Pancreas (tissue), 10 donors: ENCODE data around the gene NHLRC4. TPM values are rescaled to one million over a fixed set of nuclear protein-coding genes. Genes with fewer than 3 reads are reported as not detected.

ENCODE experiments used
- ATAC-seq, 4 donors: fragments of 200-7000 bp; cut with Tn5 transposase; one replicate each; pipeline versions ENCODE4 v1.8.0 to v1.9.1; 2020; ENCODE audit warnings: mild to moderate bottlenecking in 4 of 4, moderate library complexity in 4 of 4
- DNase-seq, 6 donors: peaks; one replicate each; pipeline ENCODE4 v3.0.0-alpha.2; 2020
- FAIRE-seq: peaks from 2 replicates; lab custom pipeline; 2012; peaks lifted over from hg19 to GRCh38; lab: Jason Lieb, UNC
- H3K27ac ChIP-seq, 4 donors: fragments of 200-600 bp; sonication (generic); 1 replicate in 3 of 4; 2 replicates in 1 of 4; pipeline versions ENCODE4 v1.5.0 to v1.8.0; 2020
- H3K27me3 ChIP-seq, 4 donors: fragments of 200-600 bp; one replicate each; pipeline ENCODE4 v1.8.0; 2021
- H3K36me3 ChIP-seq, 3 donors: fragments of 200-600 bp; sonication (generic) in 1 of 3; one replicate each; pipeline versions ENCODE4 v1.5.0 to v1.8.0; 2020 to 2021
- H3K4me1 ChIP-seq, 3 donors: fragments of 200-600 bp; one replicate each; pipeline ENCODE4 v1.8.0; 2021
- H3K4me3 ChIP-seq, 4 donors: fragments of 200-600 bp; sonication (generic) in 2 of 4; one replicate each; pipeline versions ENCODE4 v1.5.0 to v1.8.0; 2020 to 2021
- H3K9me3 ChIP-seq, 4 donors: fragments of 200-600 bp; one replicate each; pipeline ENCODE4 v1.8.0; 2021
- CTCF ChIP-seq, 4 donors: fragments of 200-600 bp; sonication (generic) in 3 of 4; IDR thresholded peaks; one replicate each; pipeline versions ENCODE4 v1.5.0 to v1.8.0; 2021; ENCODE audit warnings: antibody characterized with exemption in 4 of 4
- WGBS, 2 donors: extraction: QIAGEN DNeasy Blood & Tissue Kit; methylation state at CpG; one replicate each; pipeline ENCODE4 v1.1.7; 2013; 5-methylcytosine and 5-hydroxymethylcytosine counted together
- intact Hi-C, 3 donors: fragments of 100-400 bp; cut with DNase I; formaldehyde crosslinking; loops; one replicate each; pipeline versions ENCODE4 v1.11.1 to v1.14.2; 2022
- polyA plus RNA-seq, 2 donors: library from polyadenylated mRNA; stranded (reverse); fragments of 200-250 nt; gene quantifications; one replicate each; pipeline ENCODE4 v1.2.3, GENCODE V29; 2013
- total RNA-seq, 6 donors: library from RNA; stranded (reverse); fragmentation: NEBNext Ultra II Directional in 4 of 6; extraction: Animal tissue kit (Norgen Biotek cat#: 25700) in 4 of 6; gene quantifications; one replicate each; pipeline versions ENCODE4 v1.2.1 to v1.2.4, GENCODE V29; 2021 to 2023
- donor health status: healthy with polysubstance abuse.
- donor health status: DM: no; HTN: no; CAD: no; lungs with moderate emphysema.
- donor health status: DM: no; HTN: no; CAD: no.
- donor health status: control.
- donor health status: control.
- donor health status: Bipolar disorder and iron deficiency.
- donor health status: DM: yes; HTN: yes; CAD: no.
- donor health status: DM: no; HTN: no; CAD: no.
- donor health status: DM: no; HTN: no; CAD: no.
- donor health status: DM: yes; HTN: yes; CAD: no.

NHLRC4 gene
- total and polyA plus RNA-seq, 8 donors: 0.05 to 0.28 (median 0.14) TPM; not detected in 2

DNA sequence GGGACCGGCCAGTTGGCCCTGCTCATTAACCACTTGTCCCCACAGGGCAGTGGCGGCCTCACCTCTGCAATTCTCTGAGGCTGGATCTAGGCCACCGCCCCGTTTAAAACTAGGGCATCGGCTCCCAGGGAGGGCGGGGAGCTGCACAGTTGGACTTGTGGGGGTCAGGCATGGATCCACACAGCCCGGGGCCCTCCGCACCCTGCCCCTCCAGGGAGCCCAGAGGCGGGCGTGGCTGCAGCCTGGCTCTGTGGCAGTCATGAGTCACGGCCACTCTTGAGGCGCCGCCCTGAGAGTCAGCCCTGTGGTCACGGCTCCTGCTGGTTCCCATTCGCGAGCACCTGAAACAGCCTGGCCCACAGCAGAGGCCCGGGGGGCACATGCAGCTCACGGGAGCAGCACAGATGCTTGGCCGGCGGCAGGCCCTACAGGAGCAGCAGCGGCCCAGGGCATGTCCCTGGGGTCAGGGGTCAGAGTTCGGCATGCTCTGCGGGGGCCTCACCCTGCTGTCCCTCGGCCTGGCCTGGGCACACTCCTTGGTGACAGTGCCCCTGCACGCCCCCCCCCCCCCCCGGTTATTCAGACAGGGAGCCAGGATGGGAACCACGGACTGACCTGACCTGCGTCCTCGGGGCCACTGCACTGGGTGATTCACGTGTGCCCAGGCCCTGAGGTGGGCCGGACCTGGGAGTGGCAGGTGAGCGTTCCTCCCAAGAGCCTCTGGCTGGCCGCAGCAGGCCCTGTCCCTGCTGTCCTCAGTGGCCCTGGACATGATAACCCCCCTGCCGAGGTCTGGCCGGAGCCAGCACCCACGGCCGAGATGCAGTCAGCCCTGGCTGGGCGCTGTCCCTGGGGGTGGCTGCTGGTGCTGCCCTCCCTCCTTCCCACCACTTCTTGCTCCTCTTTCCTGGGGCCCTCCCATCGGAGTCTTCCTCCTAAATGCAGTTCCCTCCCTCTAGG is 31.1 kb upstream of the NHLRC4 start:
- Histone ChIP-seq H3K36me3 (no peaks in the 10 kb centered on the region), H3K27me3 (no peaks in the 10 kb centered on the region), H3K27ac (no peak overlapping the region), H3K9me3 (no peaks in the 10 kb centered on the region), H3K4me1 (peaks cover 26 to 37% (median 34%) of the 10 kb centered on the region in 3 donors), H3K4me3 (no peak overlapping the region)
- FAIRE-seq: no peak
- no peak for TF ChIP-seq CTCF (IDR thresholded peaks at IDR 0.05)
- DNase-seq: no peak
- intact Hi-C loops: no loop called here
- WGBS, 2 donors: 72 to 79% methylated on average over 34 to 39 of the region's 39 CpGs
- ATAC-seq: peak in 2 of 4 donors; percentile 19 to 37

GRCh38 chr16:536746-537145 is 30.1 kb upstream of the NHLRC4 start:
- H3K27me3 ChIP-seq: no peaks in the 10 kb centered on the region
- no peak for TF ChIP-seq CTCF (IDR thresholded peaks at IDR 0.05)
- intact Hi-C loops: no loop called here
- H3K9me3 ChIP-seq: no peaks in the 10 kb centered on the region
- ATAC-seq (no peak), DNase-seq (no peak), FAIRE-seq (no peak)
- WGBS, 2 donors: 89 to 91% methylated on average over 17 of the region's 17 CpGs
- peaks cover 29 to 40% (median 35%) of the 10 kb centered on the region in 3 donors for H3K4me1 ChIP-seq
- no peak overlapping the region for H3K4me3 ChIP-seq
- no peaks in the 10 kb centered on the region for H3K36me3 ChIP-seq
- no peak overlapping the region for H3K27ac ChIP-seq

GRCh38 chr16:537415-538335 is 29.1 kb upstream of the NHLRC4 start:
- H3K27me3 ChIP-seq: no peaks in the 10 kb centered on the region
- intact Hi-C loops: no loop called here
- TF ChIP-seq CTCF (IDR thresholded peaks at IDR 0.05): no peak
- H3K4me3 ChIP-seq: no peak overlapping the region
- no peak for FAIRE-seq
- H3K9me3 ChIP-seq: no peaks in the 10 kb centered on the region
- 93 to 94% methylated on average over 60 of the region's 60 CpGs for WGBS, 2 donors
- H3K4me1 ChIP-seq: peaks cover 29 to 40% (median 35%) of the 10 kb centered on the region in 3 donors
- no peak for ATAC-seq
- H3K27ac ChIP-seq: no peak overlapping the region
- no peak for DNase-seq
- no peaks in the 10 kb centered on the region for H3K36me3 ChIP-seq

DNA sequence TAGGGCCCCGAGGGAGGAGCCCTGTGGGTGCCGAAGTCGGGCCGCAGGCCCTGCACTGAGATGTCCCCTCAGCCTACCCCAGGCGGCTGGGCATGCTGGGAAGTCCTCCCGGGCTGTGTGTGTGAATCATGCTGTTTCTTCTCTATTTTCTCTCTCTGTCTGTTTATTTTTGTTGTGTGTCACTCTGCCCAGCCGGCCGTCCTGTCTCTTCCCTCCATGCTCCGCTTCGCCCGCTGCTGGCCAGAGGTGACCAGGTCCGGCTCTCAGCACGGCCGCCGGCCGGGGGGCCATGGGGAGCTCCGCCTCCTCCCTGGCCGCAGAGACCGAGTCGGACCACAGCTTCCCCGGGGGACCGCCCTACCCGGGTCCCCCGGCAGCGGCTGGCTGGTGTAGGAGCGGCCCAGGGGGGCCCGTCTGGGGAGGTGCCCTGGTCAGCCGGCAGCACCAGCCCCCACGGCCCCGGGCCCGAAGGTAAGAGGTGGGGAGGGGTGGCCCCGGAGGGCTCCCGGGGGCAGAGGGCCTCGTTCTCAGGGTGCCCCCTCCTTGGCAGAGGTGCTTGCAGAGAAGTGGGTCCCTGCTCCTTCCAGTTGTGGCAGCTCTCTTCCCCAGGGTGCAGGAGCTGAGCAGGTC is 26.8 kb upstream of the NHLRC4 start:
- Histone ChIP-seq H3K9me3 (no peaks in the 10 kb centered on the region), H3K27ac (peak overlapping the region; percentile 33 to 62 (median 50)), H3K36me3 (no peaks in the 10 kb centered on the region), H3K4me3 (no peak overlapping the region), H3K27me3 (no peaks in the 10 kb centered on the region), H3K4me1 (peaks cover 13 to 19% (median 17%) of the 10 kb centered on the region in 3 donors)
- no peak for TF ChIP-seq CTCF (IDR thresholded peaks at IDR 0.05)
- ATAC-seq (no peak), DNase-seq (no peak), FAIRE-seq (no peak)
- intact Hi-C loops: no loop called here
- 78 to 80% methylated on average over 34 of the region's 34 CpGs for WGBS, 2 donors
